ENCODE measurements around the gene NRAS. TPM values are rescaled to one million over a fixed set of nuclear protein-coding genes. Genes with fewer than 3 reads are reported as not detected.

NRAS gene
- total RNA-seq, 3 donors from 2014 or later, result 25.3 to 51.1 (median 40.8) TPM

DNA sequence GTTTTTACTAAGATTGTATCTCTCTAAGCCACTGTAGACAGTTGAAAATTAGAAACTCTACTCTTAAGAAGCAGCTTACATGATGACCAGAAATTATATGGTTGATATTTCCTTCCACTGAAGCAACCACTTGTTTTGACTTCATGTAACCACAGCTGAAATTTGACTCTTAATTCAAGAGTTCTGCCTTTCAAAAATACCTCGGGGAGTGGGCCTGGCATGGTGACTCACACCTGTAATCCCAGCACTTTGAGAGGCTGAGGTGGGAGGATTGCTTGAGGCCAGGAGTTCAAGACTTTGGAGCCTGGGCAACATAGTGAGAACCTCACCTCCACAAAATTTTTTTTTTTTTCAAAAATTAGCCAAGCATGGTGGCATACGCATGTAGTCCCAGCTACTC is 25.5 kb downstream of the NRAS start:
- intact Hi-C loops (cut with DNase I, micrococcal nuclease), result no loop called here
- Histone ChIP-seq H3K9me3 (no peaks in the 10 kb centered on the region), H3K36me3 (ENCODE audit: low read depth) (no peaks in the 10 kb centered on the region), H3K4me1 (ENCODE audit: low read depth) (no peaks in the 10 kb centered on the region), H3K4me3 (no peak overlapping the region)
- ATAC-seq, result no peak
- DNase-seq, result no peak
- TF ChIP-seq, protein P1, sequence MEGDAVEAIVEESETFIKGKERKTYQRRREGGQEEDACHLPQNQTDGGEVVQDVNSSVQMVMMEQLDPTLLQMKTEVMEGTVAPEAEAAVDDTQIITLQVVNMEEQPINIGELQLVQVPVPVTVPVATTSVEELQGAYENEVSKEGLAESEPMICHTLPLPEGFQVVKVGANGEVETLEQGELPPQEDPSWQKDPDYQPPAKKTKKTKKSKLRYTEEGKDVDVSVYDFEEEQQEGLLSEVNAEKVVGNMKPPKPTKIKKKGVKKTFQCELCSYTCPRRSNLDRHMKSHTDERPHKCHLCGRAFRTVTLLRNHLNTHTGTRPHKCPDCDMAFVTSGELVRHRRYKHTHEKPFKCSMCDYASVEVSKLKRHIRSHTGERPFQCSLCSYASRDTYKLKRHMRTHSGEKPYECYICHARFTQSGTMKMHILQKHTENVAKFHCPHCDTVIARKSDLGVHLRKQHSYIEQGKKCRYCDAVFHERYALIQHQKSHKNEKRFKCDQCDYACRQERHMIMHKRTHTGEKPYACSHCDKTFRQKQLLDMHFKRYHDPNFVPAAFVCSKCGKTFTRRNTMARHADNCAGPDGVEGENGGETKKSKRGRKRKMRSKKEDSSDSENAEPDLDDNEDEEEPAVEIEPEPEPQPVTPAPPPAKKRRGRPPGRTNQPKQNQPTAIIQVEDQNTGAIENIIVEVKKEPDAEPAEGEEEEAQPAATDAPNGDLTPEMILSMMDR (IDR thresholded peaks at IDR 0.05), result no peak

DNA sequence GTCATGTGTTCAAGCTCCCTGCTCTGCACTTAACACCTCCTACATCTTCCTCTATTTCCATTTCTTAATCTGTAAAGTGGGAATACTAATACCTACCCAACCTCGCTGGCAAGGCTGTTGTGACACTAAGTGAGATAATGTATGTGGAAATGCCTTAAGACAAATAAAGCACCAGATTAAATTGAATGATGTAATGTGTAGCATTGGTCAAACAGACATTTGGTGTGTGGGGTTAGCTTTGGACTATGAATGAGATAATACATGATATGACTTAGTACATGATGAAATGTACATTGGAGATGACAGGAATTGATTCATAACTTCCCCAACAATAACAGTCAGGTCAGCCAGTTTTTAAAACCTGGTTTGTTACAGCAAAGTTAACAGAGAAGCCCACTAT is 26.4 kb downstream of the NRAS start:
- TF ChIP-seq, protein P1 (IDR thresholded peaks at IDR 0.05), result no peak
- H3K4me3 ChIP-seq, result no peak overlapping the region
- DNase-seq (no peak), ATAC-seq (no peak)
- intact Hi-C loops (cut with DNase I, micrococcal nuclease), result no loop called here
- no peaks in the 10 kb centered on the region for H3K36me3 ChIP-seq (ENCODE audit: low read depth)
- H3K9me3 ChIP-seq, result no peaks in the 10 kb centered on the region
- no peaks in the 10 kb centered on the region for H3K4me1 ChIP-seq (ENCODE audit: low read depth)

DNA sequence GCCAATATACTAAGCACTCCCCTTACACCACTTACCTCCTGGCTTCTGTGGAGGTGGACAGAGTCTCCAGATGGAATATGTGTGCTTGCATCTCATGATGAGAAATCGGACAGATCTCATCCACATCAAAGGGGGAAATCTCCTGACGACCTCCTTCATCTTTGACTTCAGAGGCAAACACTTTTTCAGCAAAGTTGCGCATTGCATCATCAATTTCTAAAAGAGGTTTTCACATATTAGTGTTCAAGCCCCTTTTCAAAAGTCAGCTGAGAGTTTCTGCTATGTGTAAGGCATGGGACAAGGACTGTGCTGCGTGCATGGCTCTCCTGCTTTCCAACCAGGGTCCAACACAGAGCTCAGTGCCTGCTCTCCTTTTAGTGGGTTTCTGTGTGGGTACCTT is 28.0 kb downstream of the NRAS start:
- intact Hi-C loops (cut with DNase I, micrococcal nuclease), result no loop called here
- Histone ChIP-seq H3K9me3 (no peaks in the 10 kb centered on the region), H3K36me3 (ENCODE audit: low read depth) (no peaks in the 10 kb centered on the region), H3K4me1 (ENCODE audit: low read depth) (no peaks in the 10 kb centered on the region), H3K4me3 (no peak overlapping the region)
- no peak for ATAC-seq
- TF ChIP-seq, protein P1 (IDR thresholded peaks at IDR 0.05), result no peak
- DNase-seq, result no peak

DNA sequence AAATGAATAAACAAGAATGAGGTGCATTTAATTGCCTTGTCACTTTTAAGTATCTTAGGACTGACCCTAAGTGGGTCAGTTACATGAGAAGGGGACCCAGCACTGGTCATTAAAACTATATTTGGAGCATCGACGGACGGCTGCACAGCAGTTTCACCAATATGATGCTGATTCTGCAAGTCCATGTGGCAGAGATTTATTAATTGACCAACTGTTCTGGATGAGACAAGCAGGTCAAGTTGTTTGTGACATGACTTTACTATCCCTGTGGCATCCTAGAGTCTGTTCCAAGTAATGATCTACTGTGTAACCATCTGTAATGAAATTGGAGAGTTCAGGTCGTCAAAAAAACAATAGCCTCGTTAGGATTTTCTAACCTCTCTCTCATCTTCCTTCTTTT is 30.7 kb downstream of the NRAS start:
- no peaks in the 10 kb centered on the region for H3K4me1 ChIP-seq (ENCODE audit: low read depth)

DNA sequence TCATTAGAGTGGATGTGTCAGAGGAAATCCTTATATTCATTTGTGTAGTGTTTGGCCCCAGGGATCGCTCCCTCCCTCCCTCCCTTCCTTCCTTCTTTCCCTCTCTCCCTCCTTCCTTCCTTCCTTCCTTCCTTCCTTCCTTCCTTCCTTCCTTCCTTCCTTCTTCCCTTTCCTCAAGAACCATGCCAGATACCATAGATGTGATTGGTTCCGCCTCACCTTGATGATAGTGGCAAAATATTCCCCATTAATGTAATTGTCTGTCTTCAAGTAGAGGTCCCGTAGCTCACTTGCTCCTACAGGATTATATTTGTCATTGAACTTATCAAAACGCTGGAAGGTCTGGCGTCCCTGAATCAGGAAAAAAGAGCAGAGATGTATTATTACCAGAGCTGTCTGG is 38.9 kb downstream of the NRAS start:
- TF ChIP-seq, protein P1 (IDR thresholded peaks at IDR 0.05), result no peak
- no peak for DNase-seq
- intact Hi-C loops (cut with DNase I, micrococcal nuclease), result no loop called here
- no peaks in the 10 kb centered on the region for H3K4me1 ChIP-seq (ENCODE audit: low read depth)
- no peaks in the 10 kb centered on the region for H3K36me3 ChIP-seq (ENCODE audit: low read depth)
- ATAC-seq, result no peak
- H3K4me3 ChIP-seq, result no peak overlapping the region
- H3K9me3 ChIP-seq, result no peaks in the 10 kb centered on the region

More for the DNA sequence above, 30.7 kb downstream of the NRAS start:
- H3K9me3 ChIP-seq, result no peaks in the 10 kb centered on the region
- no peak for ATAC-seq
- intact Hi-C loops (cut with DNase I, micrococcal nuclease), result no loop called here
- no peak overlapping the region for H3K4me3 ChIP-seq
- TF ChIP-seq, protein P1 (IDR thresholded peaks at IDR 0.05), result no peak
- DNase-seq, result no peak
- H3K36me3 ChIP-seq (ENCODE audit: low read depth), result no peaks in the 10 kb centered on the region

DNA sequence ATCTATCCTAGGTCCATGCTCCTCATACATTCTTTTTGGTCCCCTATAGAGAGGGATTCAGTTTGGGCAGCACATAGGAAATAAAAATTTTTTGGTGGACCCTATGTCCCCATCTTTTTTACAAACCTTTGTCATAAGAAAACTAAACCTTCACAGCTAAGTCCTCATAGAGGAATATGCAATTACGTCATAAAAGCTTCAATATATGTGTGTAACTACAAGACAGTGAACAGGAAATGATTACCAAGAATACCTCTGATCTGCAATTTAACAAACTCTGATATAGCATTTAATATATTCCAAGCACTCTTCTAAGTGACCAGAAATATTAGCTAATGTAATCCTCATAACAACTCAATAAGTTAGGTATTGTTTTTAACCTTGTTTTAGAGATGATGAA is 40.5 kb downstream of the NRAS start:
- no peak for ATAC-seq
- no peak for DNase-seq
- Histone ChIP-seq H3K36me3 (ENCODE audit: low read depth) (no peaks in the 10 kb centered on the region), H3K4me1 (ENCODE audit: low read depth) (no peaks in the 10 kb centered on the region), H3K9me3 (no peaks in the 10 kb centered on the region), H3K4me3 (no peak overlapping the region)
- TF ChIP-seq, protein P1 (IDR thresholded peaks at IDR 0.05), result no peak
- intact Hi-C loops (cut with DNase I, micrococcal nuclease), result no loop called here
